Astrocyte (in vitro differentiated cells and primary cell): ENCODE data around the gene SH3PXD2B.

ENCODE experiments used
- EZH2 ChIP-seq: IDR thresholded peaks from 2 replicates; pipeline ENCODE4 v1.6.1; 2012; ENCODE audit warnings: mild to moderate bottlenecking, low read length, inconsistent platforms; ENCODE audit not compliant: insufficient read depth
- TF ChIP-seq, protein P1 (sequence below): IDR thresholded peaks from 2 replicates; pipeline ENCODE4 v1.5.1; 2011; ENCODE audit warnings: low read depth, mild to moderate bottlenecking, inconsistent platforms, low read length, moderate library complexity; ENCODE audit not compliant: insufficient read depth

DNA sequence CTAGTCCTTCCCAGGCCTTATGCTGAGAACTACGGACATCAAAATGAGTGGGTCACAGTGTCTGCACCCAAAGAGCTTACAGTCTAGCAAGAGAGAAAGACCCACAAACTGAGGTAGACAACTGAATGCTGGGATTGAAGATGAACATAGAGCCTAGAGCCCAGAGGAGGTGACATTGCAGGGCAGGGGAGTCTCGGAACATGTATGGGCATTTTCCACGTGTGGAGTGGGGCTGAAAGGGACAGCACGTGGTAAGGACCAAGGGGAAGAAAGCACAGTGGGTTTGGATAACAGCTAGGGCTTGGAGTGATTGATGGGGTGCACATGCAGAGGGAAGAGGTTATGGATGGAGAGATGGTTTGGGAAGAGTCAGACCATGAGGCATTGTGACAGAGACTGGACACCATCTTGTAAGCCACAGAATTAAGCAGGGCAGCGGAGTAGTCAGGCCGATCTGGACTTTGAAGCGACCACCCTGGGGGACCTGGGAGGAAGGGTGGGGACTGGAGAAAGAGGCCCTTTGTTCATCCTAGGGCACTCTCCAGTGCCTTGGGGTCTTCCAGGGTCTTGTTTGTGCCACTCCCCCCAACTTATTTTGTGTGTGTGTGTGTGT, 47.5 kb upstream of the SH3PXD2B start:
- TF ChIP-seq, protein P1, sequence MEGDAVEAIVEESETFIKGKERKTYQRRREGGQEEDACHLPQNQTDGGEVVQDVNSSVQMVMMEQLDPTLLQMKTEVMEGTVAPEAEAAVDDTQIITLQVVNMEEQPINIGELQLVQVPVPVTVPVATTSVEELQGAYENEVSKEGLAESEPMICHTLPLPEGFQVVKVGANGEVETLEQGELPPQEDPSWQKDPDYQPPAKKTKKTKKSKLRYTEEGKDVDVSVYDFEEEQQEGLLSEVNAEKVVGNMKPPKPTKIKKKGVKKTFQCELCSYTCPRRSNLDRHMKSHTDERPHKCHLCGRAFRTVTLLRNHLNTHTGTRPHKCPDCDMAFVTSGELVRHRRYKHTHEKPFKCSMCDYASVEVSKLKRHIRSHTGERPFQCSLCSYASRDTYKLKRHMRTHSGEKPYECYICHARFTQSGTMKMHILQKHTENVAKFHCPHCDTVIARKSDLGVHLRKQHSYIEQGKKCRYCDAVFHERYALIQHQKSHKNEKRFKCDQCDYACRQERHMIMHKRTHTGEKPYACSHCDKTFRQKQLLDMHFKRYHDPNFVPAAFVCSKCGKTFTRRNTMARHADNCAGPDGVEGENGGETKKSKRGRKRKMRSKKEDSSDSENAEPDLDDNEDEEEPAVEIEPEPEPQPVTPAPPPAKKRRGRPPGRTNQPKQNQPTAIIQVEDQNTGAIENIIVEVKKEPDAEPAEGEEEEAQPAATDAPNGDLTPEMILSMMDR = no peak
- no peak for TF ChIP-seq EZH2
